H1 (cell line): Measurements from ENCODE around the gene SYVN1. TPM values are rescaled to one million over a fixed set of nuclear protein-coding genes. Genes with fewer than 3 reads are reported as not detected.

ENCODE experiments used
- CTCF ChIA-PET: fragments of 300-600 bp; sonication (Branson Sonifier 250); formaldehyde crosslinking; loops from one replicate; lab custom pipeline; 2021; ENCODE audit not compliant: partially characterized antibody; lab: Charles Lee
- POLR2A ChIA-PET: fragments of 300-600 bp; sonication (Branson Sonifier 250); formaldehyde crosslinking; loops from one replicate; lab custom pipeline; 2021; ENCODE audit warnings: inconsistent platforms; ENCODE audit not compliant: partially characterized antibody; lab: Charles Lee
- DNase-seq, 2 experiments: peaks; one replicate each; pipeline versions ENCODE4 v3.0.0 to v3.0.0-alpha.2; 2010 to 2022; ENCODE audit warnings: low spot score in 2 of 2, low read depth in 1 of 2, mixed read lengths in 1 of 2
- FAIRE-seq: peaks from 2 replicates; lab custom pipeline; 2011; peaks lifted over from hg19 to GRCh38; lab: Jason Lieb, UNC
- H2AFZ ChIP-seq: 2 replicates; pipeline ENCODE4 v1.8.1; 2012; ENCODE audit warnings: low read length, inconsistent platforms
- H2AK5ac ChIP-seq: 2 replicates; pipeline ENCODE4 v1.6.1; 2013; ENCODE audit warnings: low read depth, low read length
- H2BK120ac ChIP-seq: replicated peaks from 2 replicates; pipeline ENCODE3; 2013; ENCODE audit warnings: low read depth, low read length, inconsistent platforms
- H2BK12ac ChIP-seq: 2 replicates; pipeline ENCODE4 v1.6.1; 2013; ENCODE audit warnings: low read depth, low read length
- H2BK15ac ChIP-seq: 2 replicates; pipeline ENCODE4 v1.6.1; 2013; ENCODE audit warnings: low read length
- H2BK20ac ChIP-seq: 2 replicates; pipeline ENCODE4 v1.6.1; 2013; ENCODE audit warnings: low read length
- H2BK5ac ChIP-seq: 2 replicates; pipeline ENCODE4 v1.6.1; 2013; ENCODE audit warnings: low read depth, low read length
- H3K14ac ChIP-seq: 2 replicates; pipeline ENCODE4 v1.6.1; 2013; ENCODE audit warnings: inconsistent platforms; ENCODE audit not compliant: insufficient read length
- H3K18ac ChIP-seq: 2 replicates; pipeline ENCODE4 v1.6.1; 2013; ENCODE audit warnings: low read length; ENCODE audit errors: extremely low read depth
- H3K23ac ChIP-seq: 2 replicates; pipeline ENCODE4 v1.6.1; 2013; ENCODE audit warnings: inconsistent platforms; ENCODE audit not compliant: insufficient read length
- H3K23me2 ChIP-seq: 2 replicates; pipeline ENCODE4 v1.6.1; 2013; ENCODE audit warnings: low read depth, low read length
- H3K27ac ChIP-seq: 2 replicates; pipeline ENCODE4 v1.6.1; 2011; ENCODE audit warnings: low read depth, low read length, inconsistent platforms
- H3K27me3 ChIP-seq, 4 experiments: replicated peaks in 1 of 4; 1 replicate in 1 of 4; 2 replicates in 3 of 4; pipeline versions ENCODE4 v1.6.1 to v1.8.1; 2011 to 2013; ENCODE audit warnings: low read length in 3 of 4, mild to moderate bottlenecking in 3 of 4, inconsistent platforms in 2 of 4, mixed read lengths in 2 of 4, moderate library complexity in 1 of 4; ENCODE audit not compliant: control insufficient read depth in 3 of 4, insufficient read depth in 3 of 4; ENCODE audit errors: extremely low read depth in 1 of 4
- H3K36me3 ChIP-seq, 4 experiments: 2 replicates each; pipeline versions ENCODE4 v1.6.1 to v1.8.1; 2011 to 2013; ENCODE audit warnings: mild to moderate bottlenecking in 4 of 4, low read length in 3 of 4, moderate library complexity in 2 of 4, control low read depth in 1 of 4, inconsistent platforms in 1 of 4; ENCODE audit not compliant: insufficient read depth in 4 of 4, control insufficient read depth in 2 of 4
- H3K4ac ChIP-seq: replicated peaks from 2 replicates; pipeline ENCODE3; 2013; ENCODE audit warnings: low read length, low read depth, mixed read lengths, inconsistent platforms; ENCODE audit not compliant: insufficient read length
- H3K4me1 ChIP-seq, 4 experiments: replicated peaks in 1 of 4; 1 replicate in 1 of 4; 2 replicates in 3 of 4; pipeline versions ENCODE4 v1.6.1 to v1.8.1; 2011 to 2013; ENCODE audit warnings: low read length in 3 of 4, inconsistent platforms in 2 of 4, mixed read lengths in 1 of 4; ENCODE audit not compliant: insufficient read depth in 4 of 4, control insufficient read depth in 3 of 4
- H3K4me2 ChIP-seq, 2 experiments: 2 replicates each; pipeline versions ENCODE4 v1.6.1 to v1.8.1; 2011 to 2013; ENCODE audit warnings: low read depth in 2 of 2, low read length in 2 of 2, control low read depth in 1 of 2, inconsistent platforms in 1 of 2, mild to moderate bottlenecking in 1 of 2; ENCODE audit not compliant: insufficient read depth in 1 of 2
- H3K4me3 ChIP-seq, 4 experiments: fragments of 200-600, 300-600 bp in 1 of 4; sonication (generic), shearing (Covaris generic), sonication (Bioruptor Twin) in 1 of 4; 2 replicates each; pipeline versions ENCODE4 v1.5.1 to v1.8.1; 2011 to 2016; ENCODE audit warnings: low read length in 4 of 4, low read depth in 3 of 4, control low read depth in 2 of 4, inconsistent platforms in 2 of 4, mild to moderate bottlenecking in 2 of 4, mixed read lengths in 1 of 4, moderate library complexity in 1 of 4; ENCODE audit not compliant: insufficient read depth in 2 of 4; ENCODE audit errors: extremely low read depth in 1 of 4
- H3K56ac ChIP-seq: replicated peaks from 2 replicates; pipeline ENCODE3; 2013; ENCODE audit warnings: low read depth, mild to moderate bottlenecking, mixed read lengths, low read length, inconsistent platforms; ENCODE audit not compliant: insufficient read length
- H3K79me1 ChIP-seq: 2 replicates; pipeline ENCODE4 v1.6.1; 2013; ENCODE audit warnings: low read depth, low read length, control low read depth
- H3K79me2 ChIP-seq, 2 experiments: 2 replicates each; pipeline versions ENCODE4 v1.6.1 to v1.8.1; 2012 to 2013; ENCODE audit warnings: low read length in 2 of 2, mild to moderate bottlenecking in 2 of 2, inconsistent platforms in 1 of 2; ENCODE audit not compliant: insufficient read depth in 2 of 2, control insufficient read depth in 1 of 2
- H3K9ac ChIP-seq, 4 experiments: replicated peaks in 1 of 4; 1 replicate in 1 of 4; 2 replicates in 3 of 4; pipeline versions ENCODE4 v1.6.1 to v1.8.1; 2011 to 2013; ENCODE audit warnings: low read depth in 3 of 4, low read length in 3 of 4, control low read depth in 2 of 4, mild to moderate bottlenecking in 2 of 4, moderate library complexity in 2 of 4, inconsistent platforms in 1 of 4; ENCODE audit errors: extremely low read depth in 1 of 4
- H3K9me3 ChIP-seq, 2 experiments: 2 replicates each; pipeline versions ENCODE4 v1.6.1 to v1.8.1; 2012 to 2013; ENCODE audit warnings: mild to moderate bottlenecking in 2 of 2, moderate library complexity in 2 of 2, control low read depth in 1 of 2, inconsistent platforms in 1 of 2, low read depth in 1 of 2, low read length in 1 of 2, mixed read lengths in 1 of 2; ENCODE audit not compliant: insufficient read depth in 2 of 2
- H4K20me1 ChIP-seq, 2 experiments: replicated peaks in 1 of 2; 2 replicates each; pipeline versions ENCODE3 to v1.8.1; 2011 to 2013; ENCODE audit warnings: inconsistent platforms in 2 of 2, low read length in 2 of 2, mild to moderate bottlenecking in 1 of 2; ENCODE audit not compliant: insufficient read depth in 2 of 2, control insufficient read depth in 1 of 2
- H4K5ac ChIP-seq: 2 replicates; pipeline ENCODE4 v1.6.1; 2013; ENCODE audit warnings: low read length, low read depth, mixed read lengths, inconsistent platforms; ENCODE audit not compliant: insufficient read length
- H4K8ac ChIP-seq: 2 replicates; pipeline ENCODE4 v1.8.0; 2013; ENCODE audit warnings: mild to moderate bottlenecking, moderate library complexity, low read length, inconsistent platforms; ENCODE audit not compliant: insufficient read depth; ENCODE audit errors: extremely low read depth
- H4K91ac ChIP-seq: replicated peaks from 2 replicates; pipeline ENCODE3; 2013; ENCODE audit warnings: low read length, mixed read lengths, inconsistent platforms; ENCODE audit not compliant: insufficient read length
- BRCA1 ChIP-seq: IDR thresholded peaks from 2 replicates; pipeline ENCODE4 v1.6.1; 2012; ENCODE audit warnings: low read depth, low read length, improper control_type of control experiment
- CHD2 ChIP-seq: IDR thresholded peaks from 2 replicates; pipeline ENCODE4 v1.6.1; 2012; ENCODE audit warnings: low read length, improper control_type of control experiment
- EGR1 ChIP-seq: IDR thresholded peaks from 2 replicates; pipeline ENCODE4 v1.6.1; 2011; ENCODE audit warnings: low read depth, low read length, borderline replicate concordance
- GABPA ChIP-seq: IDR thresholded peaks from 2 replicates; pipeline ENCODE4 v1.6.1; 2011; ENCODE audit warnings: mild to moderate bottlenecking, low read length, moderate library complexity, borderline replicate concordance; ENCODE audit not compliant: insufficient read depth
- JUN ChIP-seq: IDR thresholded peaks from 2 replicates; pipeline ENCODE4 v1.6.1; 2011; ENCODE audit warnings: low read depth, mild to moderate bottlenecking, improper control_type of control experiment, low read length
- KDM5A ChIP-seq: fragments of 200-600 bp; IDR thresholded peaks from 2 replicates; pipeline ENCODE4 v1.7.1; 2012; ENCODE audit warnings: mild to moderate bottlenecking, low read length, inconsistent platforms, mixed read lengths
- PHF8 ChIP-seq: fragments of 200-600 bp; sonication (generic); conservative IDR thresholded peaks from 2 replicates; pipeline ENCODE4 v1.7.1; 2012; ENCODE audit warnings: low read depth, mild to moderate bottlenecking, inconsistent platforms, low read length, moderate library complexity
- POU5F1 ChIP-seq: IDR thresholded peaks from 2 replicates; pipeline ENCODE4 v1.6.1; 2011; ENCODE audit warnings: low read depth, mild to moderate bottlenecking, low read length, moderate library complexity
- SIN3A ChIP-seq, 2 experiments: IDR thresholded peaks in 1 of 2; conservative IDR thresholded peaks in 1 of 2; 2 replicates each; pipeline ENCODE4 v1.6.1; 2011 to 2012; ENCODE audit warnings: low read length in 2 of 2, improper control_type of control experiment in 1 of 2, low read depth in 1 of 2, mild to moderate bottlenecking in 1 of 2
- SIX5 ChIP-seq: IDR thresholded peaks from 2 replicates; pipeline ENCODE4 v1.6.1; 2011; ENCODE audit warnings: mild to moderate bottlenecking, low read depth, low read length
- SUZ12 ChIP-seq: fragments of 200-600 bp; sonication (generic); IDR thresholded peaks from 2 replicates; pipeline ENCODE4 v1.6.1; 2012; ENCODE audit warnings: mild to moderate bottlenecking, inconsistent platforms, low read length, moderate library complexity, mixed read lengths
- TBP ChIP-seq: IDR thresholded peaks from 2 replicates; pipeline ENCODE4 v1.6.1; 2011; ENCODE audit warnings: low read depth, low read length, improper control_type of control experiment
- USF2 ChIP-seq: IDR thresholded peaks from 2 replicates; pipeline ENCODE4 v1.6.1; 2011; ENCODE audit warnings: low read length, improper control_type of control experiment
- YY1 ChIP-seq: IDR thresholded peaks from 2 replicates; pipeline ENCODE4 v1.6.1; 2011; ENCODE audit warnings: low read depth, mild to moderate bottlenecking, low read length
- ZNF274 ChIP-seq: IDR thresholded peaks from 2 replicates; pipeline ENCODE4 v1.7.0; 2012; ENCODE audit warnings: low read length, borderline replicate concordance; ENCODE audit errors: extremely low read depth
- WGBS, 2 experiments: shearing (Covaris generic) in 1 of 2; methylation state at CpG; one replicate each; pipeline versions ENCODE4 v1.1.6 to v1.1.7; 2013 to 2015; ENCODE audit warnings: low lambda C conversion rate in 2 of 2, mixed read lengths in 2 of 2, inconsistent platforms in 1 of 2, low coverage in 1 of 2, missing lambda C conversion rate in 1 of 2; ENCODE audit not compliant: insufficient replicate concordance in 2 of 2, insufficient coverage in 1 of 2, insufficient read length in 1 of 2; ENCODE audit errors: extremely low coverage in 1 of 2, missing lambda C conversion rate in 1 of 2; 5-methylcytosine and 5-hydroxymethylcytosine counted together
- polyA plus RNA-seq, 7 experiments: library from polyadenylated mRNA; depleted of rRNA in 3 of 7; stranded (reverse) in 5 of 7; unstranded in 2 of 7; fragments of >200 nt in 5 of 7; fragments of 200-250 nt in 2 of 7; gene quantifications; 1 replicate in 5 of 7; 2 replicates in 1 of 7; 4 replicates in 1 of 7; pipeline versions ENCODE4 v1.2.1 to v1.2.3, GENCODE V29; 2011 to 2013; ENCODE audit warnings: missing spikeins in 2 of 7, mixed read lengths in 2 of 7
- total RNA-seq: library from RNA; stranded (reverse); fragmentation: NEBNext Ultra II Directional; extraction: Animal tissue kit (Norgen Biotek cat#: 25700); gene quantifications from 2 replicates; pipeline ENCODE4 v1.2.1, GENCODE V29; 2021

Gene SYVN1
- total and polyA plus RNA-seq, 2 of the 8 experiments (the other 6 are each of a cell fraction or from before 2014, with no cell fraction given), result 27.8 to 29.4 TPM

- POLR2A ChIA-PET, result no interaction called here
- H2AK5ac ChIP-seq, result no peak overlapping the region
- no peak for DNase-seq
- H3K23ac ChIP-seq, result no peak overlapping the region
- CTCF ChIA-PET, result interaction anchor here (0.6 kb wide), 1 partner anchor 96 kb away, joined by 3 read pairs; no protein-coding TSS in a partner anchor
- no peak overlapping the region for H2BK5ac ChIP-seq
- no peak overlapping the region for H3K4ac ChIP-seq
- H2BK15ac ChIP-seq, result no peak overlapping the region
- H3K36me3 ChIP-seq, result no peaks in the 10 kb centered on the region
- no peaks in the 10 kb centered on the region for H3K79me1 ChIP-seq
- H3K9ac ChIP-seq, result no peak overlapping the region
- H3K14ac ChIP-seq, result no peak overlapping the region
- no peak overlapping the region for H2BK20ac ChIP-seq
- 92% methylated on average over 5 of the region's 5 CpGs; no CpG with 5 or more reads in 1 of the 2 experiments for WGBS, 2 experiments
- no peak overlapping the region for H4K91ac ChIP-seq
- no peak overlapping the region for H3K4me2 ChIP-seq
- no peaks in the 10 kb centered on the region for H3K23me2 ChIP-seq
- H4K20me1 ChIP-seq, result no peaks in the 10 kb centered on the region
- no peak overlapping the region for H2AFZ ChIP-seq
- H3K18ac ChIP-seq, result no peak overlapping the region
- H3K56ac ChIP-seq, result no peak overlapping the region
- no peak overlapping the region for H2BK120ac ChIP-seq
- no peaks in the 10 kb centered on the region for H3K4me1 ChIP-seq
- H4K8ac ChIP-seq, result no peak overlapping the region
- no peak overlapping the region for H2BK12ac ChIP-seq
- H3K9me3 ChIP-seq, result no peaks in the 10 kb centered on the region
- no peak overlapping the region for H3K27ac ChIP-seq
- no peak for FAIRE-seq
- no peak overlapping the region for H3K4me3 ChIP-seq
- H3K79me2 ChIP-seq, result no peaks in the 10 kb centered on the region
- no peaks in the 10 kb centered on the region for H3K27me3 ChIP-seq
- H4K5ac ChIP-seq, result no peak overlapping the region
- TF ChIP-seq BRCA1 (no peak), PHF8 (no peak), POU5F1 (no peak), EGR1 (no peak), ZNF274 (no peak), SIN3A (conservative IDR thresholded peaks at IDR 0.05 in 1 of 2, IDR thresholded peaks at IDR 0.05 in 1 of 2; ENCODE audit: low read depth in 1 of 2, low read length in 2 of 2) (no peak), SUZ12 (no peak), USF2 (no peak), SIX5 (no peak), KDM5A (no peak), CHD2 (no peak), GABPA (no peak), YY1 (no peak), TBP (no peak), JUN (no peak)
These were observed 24.7 kb upstream of the SYVN1 start for GRCh38 chr11:65159012-65159411.
